H9 (cell line): Measurements from ENCODE around the gene PIP5K1C. TPM values are rescaled to one million over a fixed set of nuclear protein-coding genes. Genes with fewer than 3 reads are reported as not detected.

Experiments used
- DNase-seq: peaks from one replicate; pipeline ENCODE4 v3.0.0-alpha.2; 2017
- H2AFZ ChIP-seq: one replicate; pipeline ENCODE4 v1.6.1; 2013; ENCODE audit warnings: mild to moderate bottlenecking, low read length, control low read depth, moderate library complexity
- H2AK5ac ChIP-seq: 2 replicates; pipeline ENCODE4 v1.6.1; 2013; ENCODE audit warnings: low read length, control low read depth, mixed read lengths; ENCODE audit not compliant: insufficient read length
- H2BK120ac ChIP-seq: one replicate; pipeline ENCODE4 v1.6.1; 2013; ENCODE audit warnings: low read depth, mild to moderate bottlenecking, low read length, control low read depth, inconsistent platforms; ENCODE audit not compliant: poor library complexity, severe bottlenecking
- H2BK12ac ChIP-seq: 2 replicates; pipeline ENCODE4 v1.6.1; 2013; ENCODE audit warnings: low read length, control low read depth, mixed read lengths, low read depth; ENCODE audit not compliant: insufficient read length
- H2BK15ac ChIP-seq: 2 replicates; pipeline ENCODE4 v1.6.1; 2013; ENCODE audit warnings: low read depth, low read length, control low read depth
- H2BK20ac ChIP-seq: one replicate; pipeline ENCODE4 v1.6.1; 2013; ENCODE audit warnings: low read depth, mild to moderate bottlenecking, low read length, control low read depth, inconsistent platforms; ENCODE audit not compliant: poor library complexity, severe bottlenecking
- H2BK5ac ChIP-seq: 2 replicates; pipeline ENCODE4 v1.6.1; 2013; ENCODE audit warnings: low read length, control low read depth, mixed read lengths; ENCODE audit not compliant: insufficient read length
- H3K14ac ChIP-seq: 2 replicates; pipeline ENCODE4 v1.6.1; 2013; ENCODE audit warnings: low read length, control low read depth; ENCODE audit not compliant: insufficient read depth
- H3K18ac ChIP-seq: 2 replicates; pipeline ENCODE4 v1.6.1; 2013; ENCODE audit warnings: low read depth, mild to moderate bottlenecking, mixed read lengths, low read length, control low read depth; ENCODE audit not compliant: insufficient read length
- H3K23ac ChIP-seq: 2 replicates; pipeline ENCODE4 v1.6.1; 2013; ENCODE audit warnings: low read length, control low read depth, mixed read lengths, low read depth; ENCODE audit not compliant: insufficient read length
- H3K23me2 ChIP-seq: 2 replicates; pipeline ENCODE4 v1.6.1; 2013; ENCODE audit warnings: low read depth, mild to moderate bottlenecking, mixed read lengths, low read length, control low read depth; ENCODE audit not compliant: insufficient read length, poor library complexity, severe bottlenecking
- H3K27ac ChIP-seq: 2 replicates; pipeline ENCODE4 v1.5.1; 2013; ENCODE audit warnings: low read length, control low read depth, mixed read lengths, low read depth; ENCODE audit not compliant: insufficient read length
- H3K27me3 ChIP-seq: 2 replicates; pipeline ENCODE4 v1.6.1; 2013; ENCODE audit warnings: low read length, control low read depth, inconsistent platforms; ENCODE audit not compliant: insufficient read depth
- H3K4ac ChIP-seq: 2 replicates; pipeline ENCODE4 v1.6.1; 2013; ENCODE audit warnings: low read depth, mild to moderate bottlenecking, control low read depth, inconsistent platforms, low read length, moderate library complexity
- H3K4me1 ChIP-seq: 2 replicates; pipeline ENCODE4 v1.6.1; 2013; ENCODE audit warnings: low read length, control low read depth, inconsistent platforms; ENCODE audit not compliant: insufficient read depth
- H3K4me2 ChIP-seq: 2 replicates; pipeline ENCODE4 v1.6.1; 2013; ENCODE audit warnings: low read length, control low read depth, mixed read lengths; ENCODE audit not compliant: insufficient read length, insufficient read depth
- H3K56ac ChIP-seq: 2 replicates; pipeline ENCODE4 v1.6.1; 2013; ENCODE audit warnings: low read depth, mild to moderate bottlenecking, mixed read lengths, low read length, control low read depth; ENCODE audit not compliant: insufficient read length
- H3K79me1 ChIP-seq: 2 replicates; pipeline ENCODE4 v1.6.1; 2013; ENCODE audit warnings: low read depth, mild to moderate bottlenecking, moderate library complexity, low read length, control low read depth, inconsistent platforms; ENCODE audit not compliant: insufficient read depth, poor library complexity, severe bottlenecking
- H3K79me2 ChIP-seq: 2 replicates; pipeline ENCODE4 v1.6.1; 2013; ENCODE audit warnings: low read length, control low read depth, inconsistent platforms; ENCODE audit not compliant: insufficient read depth
- H3K9ac ChIP-seq: 2 replicates; pipeline ENCODE4 v1.6.1; 2013; ENCODE audit warnings: low read length, control low read depth, mixed read lengths; ENCODE audit not compliant: insufficient read length; ENCODE audit errors: extremely low read depth
- H3K9me3 ChIP-seq: one replicate; pipeline ENCODE4 v1.6.1; 2013; ENCODE audit warnings: low read depth, low read length, inconsistent platforms; ENCODE audit not compliant: control insufficient read depth
- H3T11ph ChIP-seq: one replicate; pipeline ENCODE4 v1.6.1; 2013; ENCODE audit warnings: mild to moderate bottlenecking, low read length, control low read depth, inconsistent platforms
- H4K20me1 ChIP-seq: one replicate; pipeline ENCODE4 v1.6.1; 2013; ENCODE audit not compliant: control insufficient read depth, insufficient read length, insufficient read depth
- H4K5ac ChIP-seq: 2 replicates; pipeline ENCODE4 v1.6.1; 2013; ENCODE audit warnings: low read depth, mild to moderate bottlenecking, mixed read lengths, low read length, control low read depth; ENCODE audit not compliant: insufficient read length
- H4K8ac ChIP-seq: replicated peaks from 2 replicates; pipeline ENCODE4 v1.6.1; 2013; ENCODE audit warnings: low read length, control low read depth, mixed read lengths, low read depth; ENCODE audit not compliant: insufficient read length
- H4K91ac ChIP-seq: 2 replicates; pipeline ENCODE4 v1.6.1; 2013; ENCODE audit warnings: low read depth, mild to moderate bottlenecking, moderate library complexity, mixed read lengths, low read length, control low read depth; ENCODE audit not compliant: insufficient read length
- H3K27ac Mint-ChIP-seq, 3 experiments: 2 replicates in 2 of 3; 3 replicates in 1 of 3; pipeline ENCODE4 v1.8.0; 2020 to 2021; ENCODE audit warnings: mixed read lengths in 3 of 3, mild to moderate bottlenecking in 1 of 3, moderate library complexity in 1 of 3
- H3K27me3 Mint-ChIP-seq: 2 replicates; pipeline ENCODE4 v1.8.0; 2021; ENCODE audit warnings: low read depth, mild to moderate bottlenecking, moderate library complexity, mixed read lengths
- H3K36me3 Mint-ChIP-seq, 3 experiments: 2 replicates in 2 of 3; 3 replicates in 1 of 3; pipeline ENCODE4 v1.8.0; 2020 to 2021; ENCODE audit warnings: low read depth in 3 of 3, mixed read lengths in 3 of 3; ENCODE audit not compliant: insufficient read depth in 1 of 3
- H3K4me1 Mint-ChIP-seq, 2 experiments: 2 replicates each; pipeline ENCODE4 v1.8.0; 2020; ENCODE audit warnings: mixed read lengths in 2 of 2
- H3K4me3 Mint-ChIP-seq, 2 experiments: 2 replicates in 1 of 2; 3 replicates in 1 of 2; pipeline ENCODE4 v1.8.0; 2020 to 2021; ENCODE audit warnings: mild to moderate bottlenecking in 2 of 2, mixed read lengths in 2 of 2, moderate library complexity in 1 of 2
- H3K9me3 Mint-ChIP-seq, 2 experiments: 2 replicates in 1 of 2; 3 replicates in 1 of 2; pipeline ENCODE4 v1.8.0; 2020; ENCODE audit warnings: mild to moderate bottlenecking in 2 of 2, mixed read lengths in 2 of 2, moderate library complexity in 1 of 2
- CTCF ChIP-seq: fragments of 200-600 bp; sonication (generic); conservative IDR thresholded peaks from 3 replicates; pipeline ENCODE4 v1.8.0; 2021; ENCODE audit warnings: antibody characterized with exemption, mild to moderate bottlenecking
- WGBS: extraction: QIAGEN DNeasy Blood & Tissue Kit; methylation state at CpG from one replicate; pipeline ENCODE4 v1.1.7; 2013; ENCODE audit warnings: missing lambda C conversion rate, low lambda C conversion rate, mixed read lengths; ENCODE audit not compliant: insufficient read length; ENCODE audit errors: extremely low coverage; 5-methylcytosine and 5-hydroxymethylcytosine counted together
- total RNA-seq: library from RNA; stranded (reverse); gene quantifications from 2 replicates; pipeline ENCODE4 v1.2.1, GENCODE V29; 2021

The PIP5K1C gene
- total RNA-seq, 1 experiment from 2014 or later, result 41.7 TPM

GRCh38 chr19:3659746-3660112 lies 40.5 kb downstream of the PIP5K1C start:
- Histone ChIP-seq H2AK5ac (no peak overlapping the region), H3K79me1 (no peaks in the 10 kb centered on the region), H3K9ac (no peak overlapping the region), H4K91ac (no peak overlapping the region), H3K18ac (no peak overlapping the region), H2BK5ac (no peak overlapping the region), H2BK12ac (no peak overlapping the region), H3K23ac (no peak overlapping the region), H4K8ac (no peak overlapping the region), H3K9me3 (no peaks in the 10 kb centered on the region), H4K5ac (no peak overlapping the region), H2BK15ac (no peak overlapping the region), H3K27ac (no peak overlapping the region), H2BK20ac (no peak overlapping the region), H3K4ac (no peak overlapping the region), H2BK120ac (no peak overlapping the region), H3K4me1 (no peaks in the 10 kb centered on the region), H3K56ac (no peak overlapping the region), H3K4me2 (no peak overlapping the region), H3K14ac (no peak overlapping the region), H3K23me2 (no peaks in the 10 kb centered on the region), H2AFZ (no peak overlapping the region), H3K27me3 (no peaks in the 10 kb centered on the region), H3T11ph (no peak overlapping the region), H4K20me1 (no peaks in the 10 kb centered on the region), H3K79me2 (no peaks in the 10 kb centered on the region)
- H3K4me3 Mint-ChIP-seq, result no peak overlapping the region; a peak in 1 of 5 replicates
- H3K36me3 Mint-ChIP-seq, result peaks cover 21 to 53% (median 40%) of the 10 kb centered on the region in 3 experiments
- H3K9me3 Mint-ChIP-seq, result no peaks in the 10 kb centered on the region
- H3K27ac Mint-ChIP-seq, result no peak overlapping the region; a peak in 2 of 7 replicates
- H3K4me1 Mint-ChIP-seq, result no peaks in the 10 kb centered on the region
- TF ChIP-seq CTCF, result no peak
- DNase-seq, result no peak
- WGBS, result no CpG with 5 or more reads among the region's 22 CpGs
- no peaks in the 10 kb centered on the region for H3K27me3 Mint-ChIP-seq
